ENCODE measurements around the gene FBXO3. TPM values are rescaled to one million over a fixed set of nuclear protein-coding genes. Genes with fewer than 3 reads are reported as not detected.

Gene FBXO3
- total RNA-seq, 1 experiment from 2014 or later = 22.5 TPM

- no peak for TF ChIP-seq CTCF (conservative IDR thresholded peaks at IDR 0.05; ENCODE audit: low read depth, low read length)
- TF ChIP-seq EZH2phosphoT487 (IDR thresholded peaks at IDR 0.05; ENCODE audit: borderline replicate concordance, low read length) = no peak
- no peak for TF ChIP-seq EZH2 (IDR thresholded peaks at IDR 0.05; ENCODE audit: low read length, unreplicated experiment)
- Histone ChIP-seq H3K9ac (ENCODE audit: low read length) (peak overlapping the region; percentile 89), H3K36me3 (ENCODE audit: low read depth, low read length) (peaks cover 52% of the 10 kb centered on the region), H3K27ac (ENCODE audit: low read length) (peak overlapping the region; percentile 99), H3K9me3 (ENCODE audit: low read length) (no peaks in the 10 kb centered on the region), H3K27me3 (ENCODE audit: low read length) (no peaks in the 10 kb centered on the region), H3K9me2 (replicated peaks; ENCODE audit: low read length) (no peaks in the 10 kb centered on the region), H4K20me1 (ENCODE audit: low read length) (peaks cover 8% of the 10 kb centered on the region; the same call in 1 of the 2 replicates), H3K79me2 (ENCODE audit: low read length) (peaks cover 95% of the 10 kb centered on the region), H3K4me1 (ENCODE audit: insufficient read depth, low read length) (peaks cover 69% of the 10 kb centered on the region), H3K4me3 (ENCODE audit: low read length) (peak overlapping the region; percentile 17; the same call in 1 of the 2 replicates), H2AFZ (ENCODE audit: low read length) (no peak overlapping the region), H3K4me2 (ENCODE audit: low read length) (peak overlapping the region; percentile 55), H3F3A (ENCODE audit: low read length, unreplicated experiment) (peaks cover 8% of the 10 kb centered on the region)
- peak; percentile 86 for DNase-seq
- POLR2A ChIA-PET (ENCODE audit: unreplicated experiment) = no interaction called here
- BruUV-seq (replicated peaks) = TSS peak; percentile 69
- ATAC-seq = peak; percentile 49
- CTCF ChIA-PET = no interaction called here
- intact Hi-C loops (cut with micrococcal nuclease) = loop anchor here (2.0 kb wide), 1 partner anchor 14 kb away; the partner anchor contains the start of gene CD59
Measured at GRCh38 chr11:33722590-33723234, 51.6 kb downstream of the FBXO3 start.

- Histone ChIP-seq H3F3A (ENCODE audit: low read length, unreplicated experiment) (peaks cover 8% of the 10 kb centered on the region), H3K4me1 (ENCODE audit: insufficient read depth, low read length) (peaks cover 77% of the 10 kb centered on the region), H3K9ac (ENCODE audit: low read length) (peak overlapping the region; percentile 89), H3K36me3 (ENCODE audit: low read depth, low read length) (peaks cover 60% of the 10 kb centered on the region), H3K9me3 (ENCODE audit: low read length) (no peaks in the 10 kb centered on the region), H3K27ac (ENCODE audit: low read length) (peak overlapping the region; percentile 99), H3K9me2 (replicated peaks; ENCODE audit: low read length) (no peaks in the 10 kb centered on the region), H4K20me1 (ENCODE audit: low read length) (peaks cover 8% of the 10 kb centered on the region; the same call in 1 of the 2 replicates), H3K79me2 (ENCODE audit: low read length) (peaks cover 96% of the 10 kb centered on the region), H3K4me3 (ENCODE audit: low read length) (peak overlapping the region; percentile 17; the same call in 1 of the 2 replicates), H3K4me2 (ENCODE audit: low read length) (peak overlapping the region; percentile 55), H3K27me3 (ENCODE audit: low read length) (no peaks in the 10 kb centered on the region), H2AFZ (ENCODE audit: low read length) (no peak overlapping the region)
- ChIA-PET CTCF (no interaction called here), POLR2A (ENCODE audit: unreplicated experiment) (no interaction called here)
- BruUV-seq (replicated peaks) = no TSS peak
- intact Hi-C loops (cut with micrococcal nuclease) = loop anchor here (1.0 to 2.0 kb wide), 2 partner anchors 15 to 32 kb away; partner anchors contain the start of gene CD59
- ATAC-seq (no peak), DNase-seq (no peak)
- no peak for TF ChIP-seq CTCF (conservative IDR thresholded peaks at IDR 0.05; ENCODE audit: low read depth, low read length)
- no peak for TF ChIP-seq EZH2phosphoT487 (IDR thresholded peaks at IDR 0.05; ENCODE audit: borderline replicate concordance, low read length)
- no peak for TF ChIP-seq EZH2 (IDR thresholded peaks at IDR 0.05; ENCODE audit: low read length, unreplicated experiment)
Measured at GRCh38 chr11:33721984-33722383, 52.3 kb downstream of the FBXO3 start.

GRCh38 chr11:33721426-33721825 is 52.9 kb downstream of the FBXO3 start:
- Histone ChIP-seq H3F3A (ENCODE audit: low read length, unreplicated experiment) (peaks cover 8% of the 10 kb centered on the region), H3K36me3 (ENCODE audit: low read depth, low read length) (peaks cover 65% of the 10 kb centered on the region), H4K20me1 (ENCODE audit: low read length) (peaks cover 8% of the 10 kb centered on the region; the same call in 1 of the 2 replicates), H3K4me1 (ENCODE audit: insufficient read depth, low read length) (peaks cover 82% of the 10 kb centered on the region), H3K4me2 (ENCODE audit: low read length) (peak overlapping the region; percentile 55), H3K79me2 (ENCODE audit: low read length) (peaks cover 96% of the 10 kb centered on the region), H3K27me3 (ENCODE audit: low read length) (no peaks in the 10 kb centered on the region), H3K9me3 (ENCODE audit: low read length) (no peaks in the 10 kb centered on the region), H3K9ac (ENCODE audit: low read length) (peak overlapping the region; percentile 89), H3K4me3 (ENCODE audit: low read length) (0 out of 2 replicates have a peak overlapping the region, but pooled peaks have one; percentile 17), H3K27ac (ENCODE audit: low read length) (peak overlapping the region; percentile 99), H2AFZ (ENCODE audit: low read length) (no peak overlapping the region), H3K9me2 (replicated peaks; ENCODE audit: low read length) (no peaks in the 10 kb centered on the region)
- ATAC-seq = peak; percentile 62
- ChIA-PET CTCF (no interaction called here), POLR2A (ENCODE audit: unreplicated experiment) (no interaction called here)
- intact Hi-C loops (cut with micrococcal nuclease) = loop anchor here (1.0 kb wide), 1 partner anchor 31 kb away; no protein-coding TSS in a partner anchor
- TF ChIP-seq CTCF (conservative IDR thresholded peaks at IDR 0.05; ENCODE audit: low read depth, low read length) (no peak), EZH2phosphoT487 (IDR thresholded peaks at IDR 0.05; ENCODE audit: borderline replicate concordance, low read length) (no peak), EZH2 (IDR thresholded peaks at IDR 0.05; ENCODE audit: low read length, unreplicated experiment) (no peak)
- BruUV-seq (replicated peaks) = TSS peak; percentile 3
- DNase-seq = peak; percentile 81
